PC-9 (cell line): ENCODE measurements around the gene RHBDD3. TPM values are rescaled to one million over a fixed set of nuclear protein-coding genes. Genes with fewer than 3 reads are reported as not detected.

Experiments
- BruUV-seq: library from RNA; stranded (reverse); fragments of 400-500 nt; replicated peaks from 2 replicates; lab custom pipeline; 2021; lab: Mats Ljungman, UMichigan
- CTCF ChIA-PET: fragments of 300-600 bp; sonication (Branson Sonifier 250); formaldehyde crosslinking; loops from one replicate; lab custom pipeline; 2022; ENCODE audit warnings: antibody characterized with exemption; lab: Charles Lee
- POLR2A ChIA-PET: fragments of 300-600 bp; sonication (Branson Sonifier 250); formaldehyde crosslinking; loops from one replicate; lab custom pipeline; 2022; ENCODE audit warnings: antibody characterized with exemption; ENCODE audit not compliant: unreplicated experiment; lab: Charles Lee
- DNase-seq, 2 experiments: peaks; one replicate each; pipeline versions ENCODE4 v3.0.0 to v3.0.0-alpha.2; 2015 to 2022; ENCODE audit warnings: mixed read lengths in 1 of 2
- H2AFZ ChIP-seq: fragments of 200-600 bp; sonication (generic); 2 replicates; pipeline ENCODE4 v1.8.1; 2017; ENCODE audit warnings: antibody characterized with exemption
- H3F3A ChIP-seq: fragments of 200-600 bp; sonication (generic); 2 replicates; pipeline ENCODE4 v1.8.1; 2017; ENCODE audit warnings: antibody characterized with exemption, mild to moderate bottlenecking, low read depth; ENCODE audit not compliant: insufficient read depth
- H3K27ac ChIP-seq: fragments of 200-600 bp; sonication (generic); 2 replicates; pipeline ENCODE4 v1.6.1; 2016; ENCODE audit warnings: mixed run types
- H3K27me3 ChIP-seq: fragments of 200-600 bp; sonication (generic); 2 replicates; pipeline ENCODE4 v1.6.1; 2016; ENCODE audit warnings: low read depth, mixed run types; ENCODE audit not compliant: insufficient read depth
- H3K36me3 ChIP-seq: fragments of 200-600 bp; sonication (generic); 2 replicates; pipeline ENCODE4 v1.6.1; 2016; ENCODE audit warnings: low read depth, mixed run types
- H3K4me1 ChIP-seq: fragments of 200-600 bp; sonication (generic); replicated peaks from 2 replicates; pipeline ENCODE4 v1.6.1; 2016; ENCODE audit warnings: mixed run types; ENCODE audit not compliant: insufficient read depth
- H3K4me2 ChIP-seq: fragments of 200-600 bp; sonication (generic); 2 replicates; pipeline ENCODE4 v1.6.1; 2017; ENCODE audit warnings: mixed run types
- H3K4me3 ChIP-seq: fragments of 200-600 bp; sonication (generic); 2 replicates; pipeline ENCODE4 v1.6.1; 2016; ENCODE audit warnings: mixed run types
- H3K79me2 ChIP-seq: fragments of 200-600 bp; sonication (generic); 2 replicates; pipeline ENCODE4 v1.6.1; 2017; ENCODE audit warnings: low read depth, mixed run types
- H3K9me2 ChIP-seq: fragments of 200-600 bp; sonication (generic); 2 replicates; pipeline ENCODE4 v1.8.1; 2017; ENCODE audit warnings: mild to moderate bottlenecking; ENCODE audit not compliant: insufficient read depth
- H3K9me3 ChIP-seq: fragments of 200-600 bp; sonication (generic); 2 replicates; pipeline ENCODE4 v1.8.1; 2016; ENCODE audit warnings: low read depth; ENCODE audit not compliant: insufficient read depth
- H4K20me1 ChIP-seq: fragments of 200-600 bp; sonication (generic); 2 replicates; pipeline ENCODE4 v1.8.1; 2017; ENCODE audit not compliant: insufficient read depth
- EZH2 ChIP-seq: fragments of 200-600 bp; sonication (generic); IDR thresholded peaks from 2 replicates; pipeline ENCODE4 v1.8.0; 2017; ENCODE audit warnings: antibody characterized with exemption, low read depth
- intact Hi-C: fragments of 100-400 bp; cut with micrococcal nuclease; formaldehyde crosslinking; loops from one replicate; pipeline ENCODE4 v1.10.0; 2022; ENCODE audit not compliant: unreplicated experiment
- total RNA-seq: library from RNA; stranded (reverse); gene quantifications from 2 replicates; pipeline ENCODE4 v1.2.3, GENCODE V29; 2021
- TF ChIP-seq, protein P1 (sequence below): fragments of 200-600 bp; sonication (generic); conservative IDR thresholded peaks from 2 replicates; pipeline ENCODE4 v1.6.1; 2017; ENCODE audit warnings: mixed run types, antibody characterized with exemption, mild to moderate bottlenecking, moderate library complexity

RHBDD3 gene
- total RNA-seq, 1 experiment from 2014 or later: 17.6 TPM

DNA sequence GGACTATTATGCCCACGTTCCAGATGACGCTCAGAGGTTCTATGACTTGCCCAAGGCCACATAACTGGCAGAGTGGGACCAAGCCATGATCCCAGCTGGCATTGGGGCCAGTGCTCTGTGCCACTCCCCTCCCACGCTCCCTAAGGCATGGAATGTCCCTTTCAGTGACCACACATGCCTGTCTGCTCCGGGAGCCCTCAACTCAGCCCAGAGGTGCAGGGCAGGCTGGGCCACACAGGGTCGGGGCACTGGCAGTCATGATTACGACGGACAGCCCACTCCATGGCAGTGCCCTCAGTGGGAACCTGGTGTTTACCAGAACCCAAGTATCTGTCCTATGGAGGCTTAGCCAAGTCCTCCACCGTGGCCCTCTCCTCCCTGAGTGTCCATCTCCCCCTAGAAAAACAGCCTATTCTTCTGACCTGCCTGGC lies 10.0 kb downstream of the RHBDD3 start:
- H3F3A ChIP-seq: 0 out of 2 replicates have a peak, but pooled peaks cover 4% of the 10 kb centered on the region
- no peak overlapping the region for H3K4me2 ChIP-seq
- H3K36me3 ChIP-seq: no peaks in the 10 kb centered on the region
- intact Hi-C loops: no loop called here
- H3K4me3 ChIP-seq: no peak overlapping the region
- ChIA-PET CTCF (no interaction called here), POLR2A (no interaction called here)
- no TSS peak for BruUV-seq
- no peaks in the 10 kb centered on the region for H3K9me3 ChIP-seq
- no peak for DNase-seq
- no peaks in the 10 kb centered on the region for H3K27me3 ChIP-seq
- no peak overlapping the region for H3K27ac ChIP-seq
- TF ChIP-seq, protein P1, sequence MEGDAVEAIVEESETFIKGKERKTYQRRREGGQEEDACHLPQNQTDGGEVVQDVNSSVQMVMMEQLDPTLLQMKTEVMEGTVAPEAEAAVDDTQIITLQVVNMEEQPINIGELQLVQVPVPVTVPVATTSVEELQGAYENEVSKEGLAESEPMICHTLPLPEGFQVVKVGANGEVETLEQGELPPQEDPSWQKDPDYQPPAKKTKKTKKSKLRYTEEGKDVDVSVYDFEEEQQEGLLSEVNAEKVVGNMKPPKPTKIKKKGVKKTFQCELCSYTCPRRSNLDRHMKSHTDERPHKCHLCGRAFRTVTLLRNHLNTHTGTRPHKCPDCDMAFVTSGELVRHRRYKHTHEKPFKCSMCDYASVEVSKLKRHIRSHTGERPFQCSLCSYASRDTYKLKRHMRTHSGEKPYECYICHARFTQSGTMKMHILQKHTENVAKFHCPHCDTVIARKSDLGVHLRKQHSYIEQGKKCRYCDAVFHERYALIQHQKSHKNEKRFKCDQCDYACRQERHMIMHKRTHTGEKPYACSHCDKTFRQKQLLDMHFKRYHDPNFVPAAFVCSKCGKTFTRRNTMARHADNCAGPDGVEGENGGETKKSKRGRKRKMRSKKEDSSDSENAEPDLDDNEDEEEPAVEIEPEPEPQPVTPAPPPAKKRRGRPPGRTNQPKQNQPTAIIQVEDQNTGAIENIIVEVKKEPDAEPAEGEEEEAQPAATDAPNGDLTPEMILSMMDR: no peak
- no peak for TF ChIP-seq EZH2
- H3K9me2 ChIP-seq: no peaks in the 10 kb centered on the region
- no peak overlapping the region for H2AFZ ChIP-seq
- no peaks in the 10 kb centered on the region for H3K4me1 ChIP-seq
- H4K20me1 ChIP-seq: no peaks in the 10 kb centered on the region
- no peaks in the 10 kb centered on the region for H3K79me2 ChIP-seq

- no peak overlapping the region for H3K4me2 ChIP-seq
- no peaks in the 10 kb centered on the region for H3K36me3 ChIP-seq
- no peak overlapping the region for H3K4me3 ChIP-seq
- H3K27ac ChIP-seq: no peak overlapping the region
- DNase-seq: no peak
- POLR2A ChIA-PET: no interaction called here
- H3K9me3 ChIP-seq: no peaks in the 10 kb centered on the region
- H3K79me2 ChIP-seq: no peaks in the 10 kb centered on the region
- H3K4me1 ChIP-seq: no peaks in the 10 kb centered on the region
- intact Hi-C loops: no loop called here
- TF ChIP-seq EZH2: no peak
- TF ChIP-seq, protein P1: no peak
- no TSS peak for BruUV-seq
- H3K27me3 ChIP-seq: no peaks in the 10 kb centered on the region
- CTCF ChIA-PET: no interaction called here
- no peaks in the 10 kb centered on the region for H4K20me1 ChIP-seq
- 0 out of 2 replicates have a peak, but pooled peaks cover under 1% of the 10 kb centered on the region for H3F3A ChIP-seq
- no peak overlapping the region for H2AFZ ChIP-seq
- H3K9me2 ChIP-seq: no peaks in the 10 kb centered on the region
Observed at GRCh38 chr22:29256606-29257325, 11.0 kb downstream of the RHBDD3 start.

DNA sequence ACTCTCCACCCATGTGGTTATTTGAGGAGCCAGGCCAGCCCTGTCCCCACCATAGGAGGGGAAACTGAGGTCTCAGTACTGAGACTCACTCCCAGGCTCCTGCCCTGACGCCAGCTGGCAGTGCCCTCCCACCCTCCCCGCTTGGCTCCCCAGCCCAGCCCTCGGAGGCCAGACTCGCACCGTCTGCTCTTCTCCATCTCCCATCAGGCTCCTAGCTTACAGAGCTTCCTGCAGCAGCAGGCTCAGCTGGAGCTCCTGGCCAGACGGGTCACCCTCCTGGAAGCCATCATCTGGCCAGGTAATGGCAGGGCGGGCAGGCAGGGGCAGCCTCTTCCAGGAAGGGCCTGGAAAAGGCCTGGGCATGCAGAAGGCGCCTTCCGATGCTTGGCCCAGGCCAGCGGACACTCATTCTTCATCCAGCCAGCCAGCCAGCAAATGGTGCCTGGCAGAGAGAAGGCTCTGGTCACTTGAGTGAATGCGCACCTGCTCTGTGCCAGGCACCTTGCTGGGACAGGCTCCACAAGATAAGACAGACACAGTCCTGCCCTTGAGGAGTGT lies 12.6 kb downstream of the RHBDD3 start:
- H4K20me1 ChIP-seq: no peaks in the 10 kb centered on the region
- H3K27me3 ChIP-seq: no peaks in the 10 kb centered on the region
- ChIA-PET POLR2A (no interaction called here), CTCF (no interaction called here)
- no peak overlapping the region for H3K4me2 ChIP-seq
- BruUV-seq: no TSS peak
- no peak overlapping the region for H3K27ac ChIP-seq
- H3K9me2 ChIP-seq: no peaks in the 10 kb centered on the region
- TF ChIP-seq, protein P1: no peak
- no peak for TF ChIP-seq EZH2
- H3K4me1 ChIP-seq: no peaks in the 10 kb centered on the region
- no peak overlapping the region for H2AFZ ChIP-seq
- no peaks in the 10 kb centered on the region for H3K36me3 ChIP-seq
- H3K4me3 ChIP-seq: no peak overlapping the region
- no peaks in the 10 kb centered on the region for H3K9me3 ChIP-seq
- no peaks in the 10 kb centered on the region for H3F3A ChIP-seq
- intact Hi-C loops: no loop called here
- no peaks in the 10 kb centered on the region for H3K79me2 ChIP-seq
- DNase-seq: no peak
